ENCODE measurements around the gene ZNF585A. TPM values are rescaled to one million over a fixed set of nuclear protein-coding genes. Genes with fewer than 3 reads are reported as not detected.
"Not testable (repeated sequence)": the region's sequence is repeated elsewhere in the genome, so short reads cannot be mapped to it uniquely, and the experiment has no call there.

ZNF585A gene
- 5.4 TPM for total RNA-seq

- ATAC-seq = peak; percentile 100
Measured at GRCh38 chr19:37172368-37173366, at the start of gene ZNF585A. Gene ZNF585A, minus strand, starts transcription at chr19:37172695. Its CDS starts 2,785 bp downstream, at chr19:37169910.

DNA sequence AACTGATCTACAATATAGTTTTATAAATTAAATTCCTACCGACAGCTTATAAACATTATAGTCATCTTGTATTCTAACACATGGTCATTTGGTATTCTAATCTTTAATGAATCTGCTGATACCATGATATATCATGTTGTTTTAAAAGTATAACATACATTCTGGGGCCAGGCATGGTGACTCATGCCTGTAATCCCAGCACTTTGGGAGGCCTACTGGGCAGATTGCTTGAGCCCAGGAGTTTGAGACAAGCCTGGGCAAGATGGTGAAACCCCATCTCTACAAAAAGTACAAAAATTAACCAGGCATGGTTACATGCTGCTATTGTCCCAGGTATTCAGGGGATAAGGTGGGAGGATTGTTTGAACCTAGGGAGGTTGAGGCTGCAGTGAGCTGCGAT is 48.6 kb upstream of the ZNF585A start:
- no peak for ATAC-seq

- ATAC-seq = no peak
Measured at GRCh38 chr19:37220383-37220782, 47.9 kb upstream of the ZNF585A start.

DNA sequence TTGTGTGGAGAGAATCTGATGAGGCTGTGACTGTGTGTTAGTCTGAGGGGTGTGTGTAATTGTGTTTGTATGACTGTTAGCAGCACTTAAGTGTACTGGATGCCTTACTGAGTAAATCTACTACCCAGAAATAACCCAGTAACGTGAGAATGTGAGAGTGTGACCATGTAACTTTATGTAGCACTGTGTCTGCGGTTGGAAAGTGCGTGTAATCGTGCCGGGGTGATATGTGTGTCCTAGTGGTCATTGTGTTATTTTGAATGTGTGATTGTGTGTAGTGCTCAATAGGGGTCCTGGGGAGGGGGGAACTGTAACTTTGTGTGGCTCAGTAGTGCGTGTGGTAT is 46.1 kb upstream of the ZNF585A start:
- ATAC-seq = no peak

- peak; percentile 94 for ATAC-seq
Measured at GRCh38 chr19:37217775-37218591, 45.5 kb upstream of the ZNF585A start, which contains the start of gene ZNF383. Gene ZNF383, plus strand, starts transcription at chr19:37218214. Its CDS starts 12,240 bp downstream, at chr19:37230454.

- ATAC-seq = no peak
Measured at GRCh38 chr19:37217480-37217774, 44.9 kb upstream of the ZNF585A start.

DNA sequence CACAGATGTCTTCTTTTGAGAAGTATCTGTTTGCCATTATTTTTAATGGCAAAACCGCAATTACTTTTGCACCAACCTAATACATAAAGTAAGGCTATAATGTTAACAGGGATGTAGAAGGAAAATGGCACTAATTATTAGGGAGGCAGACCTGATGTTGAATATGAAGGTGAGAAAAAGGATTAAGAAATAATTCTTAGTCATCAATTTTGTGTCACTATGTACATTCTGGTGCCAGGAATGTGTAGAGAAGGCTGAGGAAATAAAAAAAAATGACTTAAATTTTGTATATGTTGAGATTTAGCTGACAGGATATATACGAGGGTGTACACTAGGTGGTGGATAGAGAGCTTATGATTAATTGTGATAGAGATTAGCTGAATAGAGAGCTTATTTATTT is 25.3 kb upstream of the ZNF585A start:
- ATAC-seq = no peak

DNA sequence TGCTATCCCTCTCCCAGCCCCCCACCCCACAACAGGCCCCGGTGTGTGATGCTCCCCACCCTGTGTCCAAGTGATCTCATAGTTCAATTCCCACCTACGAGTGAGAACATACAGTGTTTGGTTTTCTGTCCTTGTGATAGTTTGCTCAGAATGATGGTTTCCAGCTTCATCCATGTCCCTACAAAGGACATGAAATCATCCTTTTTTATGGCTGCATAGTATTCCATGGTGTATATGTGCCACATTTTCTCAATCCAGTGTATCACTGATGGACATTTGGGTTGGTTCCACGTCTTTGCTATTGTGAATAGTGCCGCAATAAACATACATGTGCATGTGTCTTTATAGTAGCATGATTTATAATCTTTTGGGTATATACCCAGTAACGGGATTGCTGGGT is 24.6 kb upstream of the ZNF585A start:
- not testable (repeated sequence) for ATAC-seq

GRCh38 chr19:37195248-37195647 is 22.8 kb upstream of the ZNF585A start:
- not testable (repeated sequence) for ATAC-seq

DNA sequence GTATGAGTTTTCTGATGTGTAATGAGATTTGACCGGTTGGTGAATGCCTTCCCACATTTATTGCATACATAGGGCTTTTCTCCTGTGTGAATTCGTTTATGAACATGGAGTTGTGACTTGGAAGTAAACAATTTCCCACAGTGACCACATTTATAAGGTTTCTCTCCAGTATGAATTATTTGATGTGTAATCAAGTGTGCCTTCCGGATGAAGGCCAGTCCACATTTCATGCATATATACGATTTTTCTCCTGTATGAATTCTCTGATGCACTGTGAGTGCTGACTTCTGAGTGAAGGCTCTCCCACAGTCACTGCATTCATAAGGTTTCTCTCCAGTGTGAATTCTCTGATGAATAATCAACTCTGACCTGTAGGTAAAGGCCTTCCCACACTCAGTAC is 13.6 kb upstream of the ZNF585A start:
- not testable (repeated sequence) for ATAC-seq

- no peak for ATAC-seq
Measured at GRCh38 chr19:37165635-37166034, 6.9 kb downstream of the ZNF585A start.

DNA sequence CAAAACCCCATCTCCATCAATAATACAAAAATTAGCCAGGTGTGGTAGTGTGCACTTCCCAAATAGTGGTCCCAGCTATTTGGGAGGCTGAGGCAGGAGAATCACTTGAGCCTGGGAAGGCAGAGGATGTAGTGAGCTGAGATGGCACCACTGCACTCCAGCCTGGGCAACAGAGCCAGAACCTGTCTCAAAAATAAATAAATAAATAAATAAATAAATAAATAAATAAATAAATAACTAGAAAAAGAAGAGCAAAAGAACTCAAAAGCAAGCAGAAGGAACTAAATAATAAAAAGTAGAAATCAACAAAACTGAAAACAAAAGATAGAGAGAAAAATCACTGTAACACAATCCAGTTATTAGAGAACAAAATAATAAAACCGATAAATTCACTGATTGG is 12.3 kb downstream of the ZNF585A start:
- ATAC-seq = no peak

DNA sequence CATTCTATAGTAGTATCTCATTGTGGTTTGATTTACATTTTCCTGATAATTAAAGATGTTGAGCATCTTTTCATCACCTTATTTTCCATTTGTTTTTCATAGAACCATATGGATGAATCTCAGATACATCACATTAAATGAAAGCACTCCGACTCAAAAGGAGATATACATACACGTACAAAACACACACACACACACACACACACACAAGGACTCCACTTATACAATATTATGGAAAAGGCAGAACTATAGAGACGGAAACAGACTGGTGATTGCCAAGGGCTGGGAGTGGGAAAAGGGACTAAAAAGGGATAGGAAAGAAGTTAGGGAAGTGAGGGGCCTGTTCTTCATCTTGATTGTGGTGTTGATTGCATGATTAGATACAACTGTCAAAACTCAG is 24.3 kb downstream of the ZNF585A start:
- no peak for ATAC-seq

DNA sequence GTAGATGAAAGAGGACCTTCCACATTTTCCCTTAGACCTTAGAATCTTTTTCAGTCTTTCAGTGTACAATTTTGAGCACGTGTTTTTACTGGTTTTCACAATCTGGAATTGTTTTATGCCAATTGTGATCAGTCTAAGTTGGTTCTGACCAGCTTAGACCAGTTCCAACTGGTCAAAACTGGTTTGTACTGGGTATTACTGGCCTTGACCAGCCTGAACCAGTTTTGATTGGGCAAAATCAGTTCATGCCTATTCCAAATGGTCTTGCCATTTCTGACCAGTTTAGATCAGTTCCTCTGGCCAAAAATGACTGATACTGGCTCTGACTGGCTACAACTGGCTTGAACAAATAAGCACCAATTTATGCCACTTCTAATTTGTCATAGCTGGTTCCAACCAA is 36.4 kb downstream of the ZNF585A start:
- ATAC-seq = no peak

- ATAC-seq = no peak
Measured at GRCh38 chr19:37128821-37129177, 43.7 kb downstream of the ZNF585A start.

DNA sequence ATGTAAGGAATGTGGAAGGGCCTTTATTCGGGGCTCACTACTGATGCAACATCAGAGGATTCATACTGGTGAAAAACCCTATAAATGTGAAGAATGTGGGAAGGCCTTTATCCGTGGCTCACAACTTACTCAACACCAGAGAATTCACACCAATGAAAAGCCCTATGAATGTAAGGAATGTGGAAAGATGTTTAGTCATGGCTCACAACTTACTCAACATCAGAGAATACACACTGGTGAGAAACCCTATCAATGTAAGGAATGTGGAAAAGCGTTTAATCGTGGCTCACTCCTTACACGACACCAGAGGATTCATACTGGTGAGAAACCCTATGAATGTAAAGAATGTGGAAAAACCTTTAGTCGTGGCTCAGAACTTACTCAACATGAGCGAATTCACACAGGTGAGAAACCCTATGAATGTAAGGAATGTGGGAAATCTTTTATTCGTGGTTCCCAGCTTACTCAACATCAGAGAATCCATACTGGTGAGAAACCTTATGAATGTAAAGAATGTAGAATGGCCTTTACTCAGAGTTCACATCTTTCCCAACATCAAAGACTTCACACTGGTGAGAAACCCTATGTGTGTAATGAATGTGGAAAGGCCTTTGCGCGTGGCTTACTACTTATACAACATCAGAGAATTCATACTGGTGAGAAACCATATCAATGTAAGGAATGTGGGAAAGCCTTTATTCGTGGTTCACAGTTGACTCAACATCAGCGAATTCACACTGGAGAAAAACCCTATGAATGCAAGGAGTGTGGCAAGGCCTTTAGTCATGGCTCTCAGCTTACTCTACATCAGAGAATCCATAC is 44.3 kb downstream of the ZNF585A start:
- no peak for ATAC-seq

- ATAC-seq = not testable (repeated sequence)
Measured at GRCh38 chr19:37122093-37122492, 50.4 kb downstream of the ZNF585A start.

DNA sequence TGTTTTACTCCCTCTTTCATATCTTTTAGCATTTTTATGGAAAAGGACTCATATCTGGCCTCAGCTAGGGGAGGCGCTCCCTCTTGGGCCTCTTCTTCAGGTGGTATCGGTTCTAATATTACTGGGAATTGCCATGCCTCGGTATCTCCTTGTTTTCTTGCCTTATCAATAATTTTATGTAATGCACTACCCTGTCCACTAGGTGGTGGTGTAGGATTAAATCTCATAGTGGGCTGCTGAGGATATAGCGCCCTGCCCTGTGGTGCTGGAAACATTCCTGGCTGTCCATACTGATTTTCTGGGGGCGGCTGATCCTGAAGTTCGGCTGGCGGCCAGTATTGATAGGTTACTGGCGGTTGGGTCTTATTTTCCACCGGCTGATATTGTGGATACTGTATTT is 58.5 kb downstream of the ZNF585A start:
- ATAC-seq = no peak

DNA sequence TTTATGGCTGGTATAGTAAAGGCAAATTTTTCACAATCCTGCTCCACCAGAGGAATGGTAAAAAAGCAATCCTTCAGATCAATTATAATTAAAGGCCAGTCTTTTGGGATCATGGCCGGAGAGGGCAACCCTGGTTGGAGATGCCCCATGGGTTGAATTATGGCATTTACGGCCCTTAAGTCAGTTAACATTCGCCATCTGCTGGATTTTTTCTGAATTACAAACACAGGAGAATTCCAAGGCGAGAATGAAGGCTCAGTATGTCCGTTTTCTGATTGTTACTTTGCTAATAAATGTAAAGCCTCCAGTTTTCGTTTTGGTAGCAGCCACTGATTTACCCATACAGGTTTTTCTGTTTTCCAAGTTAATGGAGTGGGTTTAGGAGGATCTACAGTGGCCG is 60.7 kb downstream of the ZNF585A start:
- not testable (repeated sequence) for ATAC-seq

- ATAC-seq = not testable (repeated sequence)
Measured at GRCh38 chr19:37104135-37104534, 68.4 kb downstream of the ZNF585A start.

- ATAC-seq = no peak
Measured at GRCh38 chr19:37098570-37098969, 73.9 kb downstream of the ZNF585A start.

DNA sequence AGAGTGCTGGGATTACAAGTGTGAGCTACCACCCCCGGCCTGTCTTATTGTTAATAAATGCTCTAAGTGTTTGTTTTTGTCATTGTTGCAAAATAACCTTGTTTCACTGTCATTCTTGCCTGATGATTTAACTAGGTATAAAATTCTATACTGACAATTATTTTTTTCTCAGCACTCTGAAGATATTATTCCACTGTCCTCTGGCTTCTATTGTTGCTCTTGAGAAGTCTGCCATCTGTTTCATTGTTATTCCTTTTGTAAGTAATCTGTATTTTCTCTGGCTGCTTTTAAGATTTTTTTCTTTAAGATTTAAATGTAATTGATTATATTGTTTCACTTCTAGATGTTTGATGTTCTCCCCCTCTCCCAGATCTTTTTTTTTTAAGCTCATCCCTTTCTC is 76.6 kb downstream of the ZNF585A start:
- no peak for ATAC-seq
